ENCODE measurements around the gene APOL2. TPM values are rescaled to one million over a fixed set of nuclear protein-coding genes. Genes with fewer than 3 reads are reported as not detected.

The APOL2 gene
- 10 to 100 TPM; 15.6 to 96.2 (median 60.3) TPM for total RNA-seq

- TF ChIP-seq, protein P1, sequence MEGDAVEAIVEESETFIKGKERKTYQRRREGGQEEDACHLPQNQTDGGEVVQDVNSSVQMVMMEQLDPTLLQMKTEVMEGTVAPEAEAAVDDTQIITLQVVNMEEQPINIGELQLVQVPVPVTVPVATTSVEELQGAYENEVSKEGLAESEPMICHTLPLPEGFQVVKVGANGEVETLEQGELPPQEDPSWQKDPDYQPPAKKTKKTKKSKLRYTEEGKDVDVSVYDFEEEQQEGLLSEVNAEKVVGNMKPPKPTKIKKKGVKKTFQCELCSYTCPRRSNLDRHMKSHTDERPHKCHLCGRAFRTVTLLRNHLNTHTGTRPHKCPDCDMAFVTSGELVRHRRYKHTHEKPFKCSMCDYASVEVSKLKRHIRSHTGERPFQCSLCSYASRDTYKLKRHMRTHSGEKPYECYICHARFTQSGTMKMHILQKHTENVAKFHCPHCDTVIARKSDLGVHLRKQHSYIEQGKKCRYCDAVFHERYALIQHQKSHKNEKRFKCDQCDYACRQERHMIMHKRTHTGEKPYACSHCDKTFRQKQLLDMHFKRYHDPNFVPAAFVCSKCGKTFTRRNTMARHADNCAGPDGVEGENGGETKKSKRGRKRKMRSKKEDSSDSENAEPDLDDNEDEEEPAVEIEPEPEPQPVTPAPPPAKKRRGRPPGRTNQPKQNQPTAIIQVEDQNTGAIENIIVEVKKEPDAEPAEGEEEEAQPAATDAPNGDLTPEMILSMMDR (IDR thresholded peaks at IDR 0.05) = peak; percentile 77 to 90 (median 87)
- TF ChIP-seq POLR2A (IDR thresholded peaks at IDR 0.05) = peak; percentile 77 to 91
- no peaks in the 10 kb centered on the region for H3K36me3 ChIP-seq
- peaks cover 4 to 20% of the 10 kb centered on the region in 2 donors for H3K4me1 ChIP-seq
- H3K4me3 ChIP-seq = peak within 1 kb of the TSS; percentile 63 to 71
- intact Hi-C loops (cut with DNase I; ENCODE audit: low total_unique reads) = no loop called here
- peak within 1 kb of the TSS; percentile 90 to 98 for H3K27ac ChIP-seq
- no peaks in the 10 kb centered on the region for H3K9me3 ChIP-seq
- no peaks in the 10 kb centered on the region for H3K27me3 ChIP-seq
- peak; percentile 89 to 95 for DNase-seq
These were observed at the start of gene APOL2 for GRCh38 chr22:36239401-36240171. TSS of gene APOL2 (minus strand) at chr22:36239527. CDS start at chr22:36233162, 6,365 bp downstream.

GRCh38 chr22:36288571-36289405 is 49.5 kb upstream of the APOL2 start:
- Histone ChIP-seq H3K9me3 (no peaks in the 10 kb centered on the region), H3K4me3 (no peak overlapping the region), H3K4me1 (no peaks in the 10 kb centered on the region), H3K36me3 (no peaks in the 10 kb centered on the region), H3K27me3 (no peaks in the 10 kb centered on the region), H3K27ac (peak overlapping the region in 1 of 2 donors; percentile 4)
- intact Hi-C loops (cut with DNase I; ENCODE audit: low total_unique reads) = no loop called here
- TF ChIP-seq, protein P1 (IDR thresholded peaks at IDR 0.05) = no peak
- TF ChIP-seq POLR2A (IDR thresholded peaks at IDR 0.05) = no peak
- no peak for DNase-seq

DNA sequence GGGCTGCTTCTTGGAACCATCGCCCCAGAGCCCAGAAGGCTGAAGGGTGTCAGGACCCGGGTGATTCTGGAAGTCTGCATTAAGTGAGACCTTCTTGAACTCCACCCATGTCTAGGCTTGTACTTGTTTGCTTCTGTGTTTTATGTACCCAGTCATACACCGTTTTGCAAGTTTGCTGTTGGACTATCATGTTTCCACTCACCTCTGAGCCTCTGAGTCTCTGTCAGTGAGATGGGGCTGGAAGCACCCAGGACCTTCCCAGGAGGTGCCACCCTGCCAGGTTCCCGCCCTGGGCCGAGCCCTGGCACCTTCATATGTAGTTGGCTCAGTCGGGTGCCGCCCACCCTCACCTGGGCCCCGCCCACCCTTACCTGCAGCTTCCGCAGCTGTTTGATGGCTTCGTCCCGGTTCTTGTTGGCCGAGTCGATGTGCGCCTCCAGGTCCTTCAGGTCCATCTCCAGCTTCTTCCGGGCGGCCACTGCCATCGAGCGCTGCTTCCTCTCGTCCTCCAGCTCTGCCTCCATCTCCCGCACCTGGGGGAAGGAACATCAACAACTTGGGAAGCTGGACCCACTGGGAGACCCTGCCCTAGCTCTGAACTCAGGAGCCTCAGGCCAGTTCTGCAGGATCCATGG is 48.7 kb upstream of the APOL2 start:
- Histone ChIP-seq H3K4me3 (no peak overlapping the region), H3K4me1 (no peaks in the 10 kb centered on the region), H3K9me3 (no peaks in the 10 kb centered on the region), H3K27me3 (no peaks in the 10 kb centered on the region), H3K36me3 (no peaks in the 10 kb centered on the region), H3K27ac (peak overlapping the region in 1 of 2 donors; percentile 4)
- DNase-seq = no peak
- intact Hi-C loops (cut with DNase I; ENCODE audit: low total_unique reads) = no loop called here
- TF ChIP-seq, protein P1 (IDR thresholded peaks at IDR 0.05) = no peak
- TF ChIP-seq POLR2A (IDR thresholded peaks at IDR 0.05) = no peak

DNA sequence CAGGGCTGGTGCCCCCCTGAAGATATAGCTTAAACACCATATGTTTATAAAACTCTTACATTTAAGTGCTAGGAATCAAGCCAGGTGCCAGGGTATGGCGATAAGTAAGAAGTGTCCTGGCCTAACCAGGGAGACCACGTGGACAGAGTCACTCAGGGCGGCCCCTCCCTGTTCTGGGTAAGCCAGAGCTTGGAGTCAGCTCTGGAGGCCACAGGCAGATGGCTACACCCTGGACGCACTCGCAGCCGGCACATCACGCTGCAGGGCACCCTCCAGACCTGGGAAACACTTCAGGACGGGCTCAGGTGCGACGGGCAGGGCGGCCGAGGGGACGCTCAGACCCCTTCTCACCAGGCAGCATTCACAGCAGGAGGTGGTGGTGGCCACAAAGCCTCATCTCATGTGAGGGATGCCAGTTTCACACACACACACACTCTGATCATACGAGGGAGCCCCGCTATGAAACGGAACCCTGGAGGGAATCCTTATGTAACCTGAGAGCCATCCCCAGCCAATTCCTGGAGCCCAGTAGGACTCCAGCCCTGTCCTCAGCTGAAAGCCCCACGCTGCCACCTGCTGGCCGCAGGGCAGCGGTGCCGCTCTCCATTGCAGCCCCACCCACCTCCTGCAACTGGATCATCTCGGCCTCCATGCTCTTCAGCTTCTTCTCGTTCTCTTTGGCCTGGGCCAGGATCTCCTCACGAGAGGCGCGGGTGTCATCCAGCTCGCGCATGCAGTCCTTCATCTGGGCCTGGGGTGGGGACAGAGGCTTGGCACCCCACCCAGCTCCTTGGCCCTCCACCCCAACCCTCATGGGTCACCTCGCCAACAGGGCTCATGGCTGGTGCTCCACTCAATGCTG is 47.0 kb upstream of the APOL2 start:
- Histone ChIP-seq H3K27ac (peak overlapping the region; percentile 57 to 70), H3K4me3 (no peak overlapping the region), H3K9me3 (no peaks in the 10 kb centered on the region), H3K36me3 (no peaks in the 10 kb centered on the region), H3K4me1 (no peaks in the 10 kb centered on the region), H3K27me3 (no peaks in the 10 kb centered on the region)
- TF ChIP-seq, protein P1 (IDR thresholded peaks at IDR 0.05) = peak; percentile 72 to 92 (median 82)
- TF ChIP-seq POLR2A (IDR thresholded peaks at IDR 0.05) = no peak
- intact Hi-C loops (cut with DNase I; ENCODE audit: low total_unique reads) = no loop called here
- DNase-seq = peak; percentile 78 to 88

Measured in uterus (tissue), 4 donors.